ENCODE data around the gene LYST. TPM values are rescaled to one million over a fixed set of nuclear protein-coding genes. Genes with fewer than 3 reads are reported as not detected.

The LYST gene
- polyA plus RNA-seq, 1 of the 3 experiments (the other 2 are of a cell fraction), result 3.9 TPM

DNA sequence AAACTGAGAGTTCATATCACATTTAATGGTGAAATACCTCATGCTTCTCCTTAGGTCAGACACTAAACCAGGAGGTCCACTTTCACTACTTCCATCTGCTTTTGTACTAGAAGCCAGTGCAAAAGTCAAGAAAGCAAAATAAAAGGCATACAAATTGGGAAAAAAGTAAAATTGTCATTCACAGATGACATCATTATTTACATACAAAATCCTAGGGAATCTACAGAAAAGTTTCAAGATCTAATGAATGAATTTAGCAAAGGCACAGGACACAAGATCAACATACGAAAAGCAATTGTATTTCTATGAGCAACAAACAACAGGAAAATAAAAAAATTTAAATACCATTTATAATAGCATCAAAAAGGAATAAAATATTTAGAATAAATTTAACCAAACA is 41.5 kb downstream of the LYST start:
- Histone ChIP-seq H3K27ac (ENCODE audit: low read depth in 2 of 2, low read length in 1 of 2) (no peak overlapping the region), H3K9me2 (no peaks in the 10 kb centered on the region), H3K4me3 (ENCODE audit: low read depth in 2 of 2, low read length in 1 of 2) (no peak overlapping the region), H3K9ac (no peak overlapping the region), H3F3A (replicated peaks; ENCODE audit: insufficient read depth) (no peaks in the 10 kb centered on the region), H4K20me1 (ENCODE audit: insufficient read depth) (no peaks in the 10 kb centered on the region), H3K27me3 (ENCODE audit: insufficient read depth) (no peaks in the 10 kb centered on the region), H3K79me2 (ENCODE audit: insufficient read depth) (no peaks in the 10 kb centered on the region), H3K4me2 (no peak overlapping the region), H3K36me3 (replicated peaks in 1 of 2; ENCODE audit: control insufficient read depth in 1 of 2, insufficient read depth in 2 of 2, low read length in 1 of 2) (peaks cover 4 to 22% of the 10 kb centered on the region in 2 experiments), H3K4me1 (ENCODE audit: control insufficient read depth in 1 of 2, insufficient read depth in 2 of 2, low read depth in 1 of 2, low read length in 1 of 2) (peaks cover 2 to 3% of the 10 kb centered on the region in 2 experiments; a peak in 2 of 4 replicates), H2AFZ (ENCODE audit: low read depth) (no peak overlapping the region), H3K9me3 (no peaks in the 10 kb centered on the region)
- TF ChIP-seq, protein P1, sequence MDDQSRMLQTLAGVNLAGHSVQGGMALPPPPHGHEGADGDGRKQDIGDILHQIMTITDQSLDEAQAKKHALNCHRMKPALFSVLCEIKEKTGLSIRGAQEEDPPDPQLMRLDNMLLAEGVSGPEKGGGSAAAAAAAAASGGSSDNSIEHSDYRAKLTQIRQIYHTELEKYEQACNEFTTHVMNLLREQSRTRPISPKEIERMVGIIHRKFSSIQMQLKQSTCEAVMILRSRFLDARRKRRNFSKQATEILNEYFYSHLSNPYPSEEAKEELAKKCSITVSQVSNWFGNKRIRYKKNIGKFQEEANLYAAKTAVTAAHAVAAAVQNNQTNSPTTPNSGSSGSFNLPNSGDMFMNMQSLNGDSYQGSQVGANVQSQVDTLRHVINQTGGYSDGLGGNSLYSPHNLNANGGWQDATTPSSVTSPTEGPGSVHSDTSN (IDR thresholded peaks at IDR 0.05), result no peak
- TF ChIP-seq RFX5 (IDR thresholded peaks at IDR 0.05; ENCODE audit: low read length) (no peak), FOSL2 (IDR thresholded peaks at IDR 0.05; ENCODE audit: borderline replicate concordance, low read depth) (no peak), SIN3A (IDR thresholded peaks at IDR 0.05; ENCODE audit: borderline replicate concordance, low read depth, low read length) (no peak), FOXJ3 (CRISPR knock-in tag; IDR thresholded peaks at IDR 0.05) (no peak), TEAD4 (IDR thresholded peaks at IDR 0.05; ENCODE audit: borderline replicate concordance, insufficient read depth) (no peak), RCOR1 (IDR thresholded peaks at IDR 0.05; ENCODE audit: low read length) (no peak), POLR2AphosphoS5 (IDR thresholded peaks at IDR 0.05; ENCODE audit: low read depth, low read length) (no peak), NRF1 (IDR thresholded peaks at IDR 0.05; ENCODE audit: low read depth, low read length) (no peak), TAF1 (IDR thresholded peaks at IDR 0.05; ENCODE audit: borderline replicate concordance, low read depth, low read length) (no peak), ELF1 (IDR thresholded peaks at IDR 0.05) (no peak)
- TF ChIP-seq, protein P2, sequence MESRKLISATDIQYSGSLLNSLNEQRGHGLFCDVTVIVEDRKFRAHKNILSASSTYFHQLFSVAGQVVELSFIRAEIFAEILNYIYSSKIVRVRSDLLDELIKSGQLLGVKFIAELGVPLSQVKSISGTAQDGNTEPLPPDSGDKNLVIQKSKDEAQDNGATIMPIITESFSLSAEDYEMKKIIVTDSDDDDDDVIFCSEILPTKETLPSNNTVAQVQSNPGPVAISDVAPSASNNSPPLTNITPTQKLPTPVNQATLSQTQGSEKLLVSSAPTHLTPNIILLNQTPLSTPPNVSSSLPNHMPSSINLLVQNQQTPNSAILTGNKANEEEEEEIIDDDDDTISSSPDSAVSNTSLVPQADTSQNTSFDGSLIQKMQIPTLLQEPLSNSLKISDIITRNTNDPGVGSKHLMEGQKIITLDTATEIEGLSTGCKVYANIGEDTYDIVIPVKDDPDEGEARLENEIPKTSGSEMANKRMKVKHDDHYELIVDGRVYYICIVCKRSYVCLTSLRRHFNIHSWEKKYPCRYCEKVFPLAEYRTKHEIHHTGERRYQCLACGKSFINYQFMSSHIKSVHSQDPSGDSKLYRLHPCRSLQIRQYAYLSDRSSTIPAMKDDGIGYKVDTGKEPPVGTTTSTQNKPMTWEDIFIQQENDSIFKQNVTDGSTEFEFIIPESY (IDR thresholded peaks at IDR 0.05; ENCODE audit: borderline replicate concordance, low read depth), result no peak
- POLR2A ChIA-PET, result no interaction called here
- CTCF ChIA-PET, result no interaction called here
- WGBS (ENCODE audit: low lambda C conversion rate), result 97% methylated on average over 1 of the region's 1 CpG
- DNase-seq, result no peak

DNA sequence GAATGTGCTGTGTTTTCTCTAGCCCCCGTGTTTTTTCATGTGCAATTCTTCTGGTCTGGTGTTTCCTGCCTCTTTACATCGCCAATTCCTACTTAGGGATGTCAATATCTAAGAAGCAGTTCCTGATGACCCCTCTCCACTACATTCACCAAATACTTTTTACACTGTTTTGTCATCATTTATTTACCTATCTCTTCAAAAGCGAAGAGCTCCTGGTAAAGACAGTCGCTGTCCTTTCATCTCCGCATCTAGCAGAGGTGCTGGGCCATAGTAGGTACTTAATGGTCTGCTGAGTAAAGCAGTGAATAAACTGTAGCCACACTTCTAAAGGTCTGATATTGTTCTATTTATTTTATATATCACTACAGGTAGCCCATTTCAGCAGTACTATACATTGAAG is 43.0 kb downstream of the LYST start:
- H3K36me3 ChIP-seq (replicated peaks in 1 of 2; ENCODE audit: control insufficient read depth in 1 of 2, insufficient read depth in 2 of 2, low read length in 1 of 2), result peaks cover 0 to 9% of the 10 kb centered on the region in 2 experiments
- no peaks in the 10 kb centered on the region for H3K9me2 ChIP-seq
- no peaks in the 10 kb centered on the region for H3K79me2 ChIP-seq (ENCODE audit: insufficient read depth)
- no peak for DNase-seq
- TF ChIP-seq, protein P3, sequence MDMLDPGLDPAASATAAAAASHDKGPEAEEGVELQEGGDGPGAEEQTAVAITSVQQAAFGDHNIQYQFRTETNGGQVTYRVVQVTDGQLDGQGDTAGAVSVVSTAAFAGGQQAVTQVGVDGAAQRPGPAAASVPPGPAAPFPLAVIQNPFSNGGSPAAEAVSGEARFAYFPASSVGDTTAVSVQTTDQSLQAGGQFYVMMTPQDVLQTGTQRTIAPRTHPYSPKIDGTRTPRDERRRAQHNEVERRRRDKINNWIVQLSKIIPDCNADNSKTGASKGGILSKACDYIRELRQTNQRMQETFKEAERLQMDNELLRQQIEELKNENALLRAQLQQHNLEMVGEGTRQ (IDR thresholded peaks at IDR 0.05; ENCODE audit: borderline replicate concordance, low read depth, low read length), result no peak
- TF ChIP-seq, protein P1 (IDR thresholded peaks at IDR 0.05), result no peak
- no peak for TF ChIP-seq GABPA (IDR thresholded peaks at IDR 0.05; ENCODE audit: low read depth)
- H2AFZ ChIP-seq (ENCODE audit: low read depth), result no peak overlapping the region
- no peak overlapping the region for H3K27ac ChIP-seq (ENCODE audit: low read depth in 2 of 2, low read length in 1 of 2)
- WGBS (ENCODE audit: low lambda C conversion rate), result 95% methylated on average over 5 of the region's 5 CpGs
- no peaks in the 10 kb centered on the region for H3F3A ChIP-seq (replicated peaks; ENCODE audit: insufficient read depth)
- H3K4me3 ChIP-seq (ENCODE audit: low read depth in 2 of 2, low read length in 1 of 2), result no peak overlapping the region
- peaks cover 3% of the 10 kb centered on the region in 2 experiments; a peak in 1 of 4 replicates for H3K4me1 ChIP-seq (ENCODE audit: control insufficient read depth in 1 of 2, insufficient read depth in 2 of 2, low read depth in 1 of 2, low read length in 1 of 2)
- ChIA-PET POLR2A (no interaction called here), CTCF (no interaction called here)
- no peaks in the 10 kb centered on the region for H3K27me3 ChIP-seq (ENCODE audit: insufficient read depth)
- no peak overlapping the region for H3K9ac ChIP-seq
- H3K9me3 ChIP-seq, result no peaks in the 10 kb centered on the region
- H4K20me1 ChIP-seq (ENCODE audit: insufficient read depth), result no peaks in the 10 kb centered on the region
- no peak overlapping the region for H3K4me2 ChIP-seq
